CD4-positive, alpha-beta T cell (primary cell): ENCODE data around the gene PSMF1. TPM values are rescaled to one million over a fixed set of nuclear protein-coding genes. Genes with fewer than 3 reads are reported as not detected.
A peak's percentile ranks its signal among the peaks of the same experiment; 100 is the strongest.

ENCODE experiments used
- ATAC-seq: fragments of 200-7000 bp; cut with Tn5 transposase; one replicate; pipeline ENCODE4 v1.10.0; 2022; ENCODE audit warnings: mild to moderate bottlenecking; ENCODE audit not compliant: poor library complexity
- CTCF ChIA-PET: fragments of 350-600 bp; sonication (Branson Sonifier 250); formaldehyde crosslinking; loops from one replicate; lab custom pipeline; 2021; ENCODE audit warnings: antibody characterized with exemption, inconsistent platforms; lab: Charles Lee
- POLR2A ChIA-PET: fragments of 350-600 bp; sonication (Branson Sonifier 250); formaldehyde crosslinking; loops from one replicate; lab custom pipeline; 2021; ENCODE audit warnings: antibody characterized with exemption, inconsistent platforms; lab: Charles Lee
- DNase-seq, 14 experiments: peaks; one replicate each; pipeline ENCODE4 v3.0.0-alpha.2; 2013 to 2020; ENCODE audit warnings: mixed read lengths in 2 of 14
- H3K27ac ChIP-seq, 2 donors: one replicate each; pipeline versions ENCODE4 v1.5.1 to v1.7.0; 2013; ENCODE audit warnings: low read length in 2 of 2, low read depth in 1 of 2, mild to moderate bottlenecking in 1 of 2
- H3K27me3 ChIP-seq, 2 experiments: 1 replicate in 1 of 2; 2 replicates in 1 of 2; pipeline versions ENCODE4 v1.6.1 to v1.7.0; 2013; ENCODE audit warnings: low read length in 2 of 2, control low read depth in 1 of 2, mild to moderate bottlenecking in 1 of 2, moderate library complexity in 1 of 2; ENCODE audit not compliant: insufficient read depth in 2 of 2, control insufficient read depth in 1 of 2
- H3K36me3 ChIP-seq: one replicate; pipeline ENCODE4 v1.6.1; 2013; ENCODE audit warnings: low read length, control low read depth; ENCODE audit not compliant: insufficient read depth
- H3K4me1 ChIP-seq: one replicate; pipeline ENCODE4 v1.6.1; 2013; ENCODE audit warnings: low read length, control low read depth; ENCODE audit not compliant: insufficient read depth
- H3K4me3 ChIP-seq: one replicate; pipeline ENCODE4 v1.5.1; 2013; ENCODE audit warnings: mild to moderate bottlenecking, low read length, moderate library complexity
- H3K9me3 ChIP-seq, 2 experiments: 1 replicate in 1 of 2; 2 replicates in 1 of 2; pipeline versions ENCODE4 v1.6.1 to v1.7.0; 2013; ENCODE audit warnings: low read length in 2 of 2, mild to moderate bottlenecking in 2 of 2, control low read depth in 1 of 2, moderate library complexity in 1 of 2; ENCODE audit not compliant: control insufficient read depth in 1 of 2, insufficient read depth in 1 of 2
- H3K27ac Mint-ChIP-seq: one replicate; pipeline ENCODE4 v1.8.0; 2020; ENCODE audit warnings: mixed read lengths
- H3K27me3 Mint-ChIP-seq: one replicate; pipeline ENCODE4 v1.8.0; 2021; ENCODE audit warnings: mixed read lengths
- H3K36me3 Mint-ChIP-seq: one replicate; pipeline ENCODE4 v1.8.0; 2021; ENCODE audit warnings: low read depth, mixed read lengths
- H3K4me1 Mint-ChIP-seq: one replicate; pipeline ENCODE4 v1.8.0; 2021; ENCODE audit warnings: low read depth, mixed read lengths
- H3K4me3 Mint-ChIP-seq: one replicate; pipeline ENCODE4 v1.8.0; 2020; ENCODE audit warnings: mild to moderate bottlenecking, mixed read lengths
- H3K9me3 Mint-ChIP-seq: one replicate; pipeline ENCODE4 v1.8.0; 2020; ENCODE audit warnings: mixed read lengths
- CTCF ChIP-seq: fragments of 200-600 bp; IDR thresholded peaks from one replicate; pipeline ENCODE4 v1.8.0; 2022; ENCODE audit warnings: antibody characterized with exemption, mild to moderate bottlenecking
- intact Hi-C, 2 experiments: fragments of 100-400 bp; cut with DNase I in 1 of 2; cut with micrococcal nuclease in 1 of 2; formaldehyde crosslinking; loops; one replicate each; pipeline versions ENCODE4 v1.15.1 to v1.9.0; 2023 to 2025; cut with DNase I, micrococcal nuclease
- total RNA-seq, 174 experiments: library from RNA in 2 of 174; stranded (reverse) in 2 of 174; gene quantifications; one replicate each; pipeline ENCODE4 v1.2.3 and lab custom pipeline; 2021 to 2026

Gene PSMF1
- total RNA-seq, 2 experiments from 2014 or later, result 79.9 to 84.2 TPM

GRCh38 chr20:1198751-1199150 is 80.3 kb downstream of the PSMF1 start:
- DNase-seq, result no peak
- CTCF ChIA-PET, result interaction anchor here (1.1 kb wide), 1 partner anchor 14 kb away, joined by 3 read pairs; no protein-coding TSS in a partner anchor
- no peaks in the 10 kb centered on the region for H3K9me3 ChIP-seq
- Mint-ChIP-seq H3K27me3 (no peaks in the 10 kb centered on the region), H3K4me3 (no peak overlapping the region), H3K9me3 (no peaks in the 10 kb centered on the region), H3K36me3 (no peaks in the 10 kb centered on the region), H3K4me1 (peaks cover 8% of the 10 kb centered on the region), H3K27ac (no peak overlapping the region)
- no peak overlapping the region for H3K27ac ChIP-seq
- intact Hi-C loops, result no loop called here
- no peaks in the 10 kb centered on the region for H3K27me3 ChIP-seq
- no peak overlapping the region for H3K4me3 ChIP-seq
- no peaks in the 10 kb centered on the region for H3K4me1 ChIP-seq
- POLR2A ChIA-PET, result no interaction called here
- TF ChIP-seq CTCF, result no peak
- ATAC-seq, result no peak
- no peaks in the 10 kb centered on the region for H3K36me3 ChIP-seq

- Mint-ChIP-seq H3K27ac (no peak overlapping the region), H3K27me3 (no peaks in the 10 kb centered on the region), H3K36me3 (no peaks in the 10 kb centered on the region), H3K4me1 (peaks cover 8% of the 10 kb centered on the region), H3K9me3 (no peaks in the 10 kb centered on the region), H3K4me3 (no peak overlapping the region)
- no peak for TF ChIP-seq CTCF
- Histone ChIP-seq H3K4me1 (no peaks in the 10 kb centered on the region), H3K27ac (no peak overlapping the region), H3K9me3 (no peaks in the 10 kb centered on the region), H3K4me3 (no peak overlapping the region), H3K36me3 (no peaks in the 10 kb centered on the region), H3K27me3 (no peaks in the 10 kb centered on the region)
- no peak for ATAC-seq
- no peak for DNase-seq
- intact Hi-C loops, result no loop called here
- ChIA-PET CTCF (no interaction called here), POLR2A (no interaction called here)
Measured at GRCh38 chr20:1199212-1199873, 80.9 kb downstream of the PSMF1 start.

- intact Hi-C loops, result no loop called here
- Mint-ChIP-seq H3K36me3 (no peaks in the 10 kb centered on the region), H3K9me3 (no peaks in the 10 kb centered on the region), H3K4me1 (peaks cover 8% of the 10 kb centered on the region), H3K27me3 (no peaks in the 10 kb centered on the region), H3K4me3 (no peak overlapping the region), H3K27ac (no peak overlapping the region)
- Histone ChIP-seq H3K36me3 (no peaks in the 10 kb centered on the region), H3K27me3 (no peaks in the 10 kb centered on the region), H3K27ac (no peak overlapping the region), H3K9me3 (no peaks in the 10 kb centered on the region), H3K4me3 (no peak overlapping the region), H3K4me1 (no peaks in the 10 kb centered on the region)
- POLR2A ChIA-PET, result no interaction called here
- TF ChIP-seq CTCF, result no peak
- DNase-seq, result no peak
- peak; percentile 37 for ATAC-seq
- CTCF ChIA-PET, result no interaction called here
Measured at GRCh38 chr20:1199964-1200363, 81.6 kb downstream of the PSMF1 start.
